Right atrium auricular region (tissue), 2 donors: ENCODE results near the gene RAB11FIP2. TPM values are rescaled to one million over a fixed set of nuclear protein-coding genes. Genes with fewer than 3 reads are reported as not detected.

Experiments
- DNase-seq: peaks from one replicate; pipeline ENCODE4 v3.0.0-alpha.2; 2019; ENCODE audit warnings: low spot score
- H3K27ac ChIP-seq, 2 donors: fragments of 200-600 bp; sonication (generic); 1 replicate in 1 of 2; 2 replicates in 1 of 2; pipeline ENCODE4 v1.5.1; 2016 to 2019
- H3K27me3 ChIP-seq, 2 donors: fragments of 200-600 bp; sonication (generic); one replicate each; pipeline versions ENCODE4 v1.5.1 to v1.6.0; 2017 to 2019
- H3K36me3 ChIP-seq: fragments of 200-600 bp; sonication (generic); one replicate; pipeline ENCODE4 v1.5.1; 2016
- H3K4me1 ChIP-seq, 2 donors: fragments of 200-600 bp; sonication (generic); one replicate each; pipeline versions ENCODE4 v1.5.1 to v1.6.0; 2017 to 2019
- H3K4me3 ChIP-seq, 2 donors: fragments of 200-600 bp; sonication (generic); 1 replicate in 1 of 2; 2 replicates in 1 of 2; pipeline ENCODE4 v1.5.1; 2017 to 2019; ENCODE audit warnings: mild to moderate bottlenecking in 1 of 2, moderate library complexity in 1 of 2
- H3K9me3 ChIP-seq, 2 donors: fragments of 200-600 bp; sonication (generic); one replicate each; pipeline ENCODE4 v1.5.1; 2019
- CTCF ChIP-seq, 2 donors: fragments of 200-600 bp; sonication (generic); IDR thresholded peaks; one replicate each; pipeline ENCODE4 v1.5.1; 2019; ENCODE audit warnings: antibody characterized with exemption in 2 of 2
- total RNA-seq, 2 donors: library from RNA; depleted of rRNA; stranded (reverse); fragments of >200 nt; gene quantifications; one replicate each; pipeline ENCODE4 v1.1.0, GENCODE V29; 2016

RAB11FIP2 gene
- total RNA-seq, 2 donors from 2014 or later, result 13.2 to 13.4 TPM

- no peaks in the 10 kb centered on the region for H3K36me3 ChIP-seq
- no peak for TF ChIP-seq CTCF (IDR thresholded peaks at IDR 0.05)
- H3K4me3 ChIP-seq, result no peak overlapping the region
- no peak for DNase-seq
- no peak overlapping the region for H3K27ac ChIP-seq
- no peaks in the 10 kb centered on the region for H3K27me3 ChIP-seq
- no peaks in the 10 kb centered on the region for H3K4me1 ChIP-seq
- H3K9me3 ChIP-seq, result no peaks in the 10 kb centered on the region
Measured at GRCh38 chr10:117965984-117966383, 80.8 kb downstream of the RAB11FIP2 start.

GRCh38 chr10:117964536-117964935, 82.2 kb downstream of the RAB11FIP2 start:
- Histone ChIP-seq H3K36me3 (no peaks in the 10 kb centered on the region), H3K9me3 (no peaks in the 10 kb centered on the region), H3K27me3 (no peaks in the 10 kb centered on the region), H3K27ac (no peak overlapping the region), H3K4me3 (no peak overlapping the region), H3K4me1 (no peaks in the 10 kb centered on the region)
- DNase-seq, result no peak
- no peak for TF ChIP-seq CTCF (IDR thresholded peaks at IDR 0.05)

- TF ChIP-seq CTCF (IDR thresholded peaks at IDR 0.05), result no peak
- Histone ChIP-seq H3K4me3 (no peak overlapping the region), H3K4me1 (no peaks in the 10 kb centered on the region), H3K27ac (no peak overlapping the region), H3K9me3 (no peaks in the 10 kb centered on the region), H3K27me3 (no peaks in the 10 kb centered on the region), H3K36me3 (no peaks in the 10 kb centered on the region)
- no peak for DNase-seq
Measured at GRCh38 chr10:117960345-117960935, 86.3 kb downstream of the RAB11FIP2 start.

GRCh38 chr10:117956972-117957371, 89.8 kb downstream of the RAB11FIP2 start:
- DNase-seq, result no peak
- TF ChIP-seq CTCF (IDR thresholded peaks at IDR 0.05), result no peak
- Histone ChIP-seq H3K4me3 (no peak overlapping the region), H3K27me3 (no peaks in the 10 kb centered on the region), H3K27ac (no peak overlapping the region), H3K4me1 (no peaks in the 10 kb centered on the region), H3K9me3 (no peaks in the 10 kb centered on the region), H3K36me3 (no peaks in the 10 kb centered on the region)

DNA sequence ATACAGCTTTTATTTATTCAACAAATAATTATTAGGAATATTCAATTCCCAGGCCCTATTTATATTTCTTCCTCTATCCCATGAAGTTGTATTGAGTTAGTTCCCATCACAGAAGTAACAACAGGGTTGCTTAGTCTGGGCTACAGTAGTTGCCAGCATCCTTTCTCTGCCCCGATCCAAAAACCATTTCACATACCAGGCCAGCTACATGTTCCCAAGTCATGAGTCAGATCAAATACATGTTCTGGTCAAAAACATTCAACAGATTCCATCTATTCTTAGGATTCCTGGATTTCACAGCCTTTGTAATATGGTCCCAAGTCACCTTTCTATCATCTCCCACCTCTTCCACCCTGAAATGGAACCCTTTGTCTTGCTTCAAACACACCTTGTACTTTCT, 91.6 kb downstream of the RAB11FIP2 start:
- Histone ChIP-seq H3K4me3 (no peak overlapping the region), H3K9me3 (no peaks in the 10 kb centered on the region), H3K27ac (no peak overlapping the region), H3K36me3 (no peaks in the 10 kb centered on the region), H3K27me3 (no peaks in the 10 kb centered on the region), H3K4me1 (no peaks in the 10 kb centered on the region)
- no peak for DNase-seq
- no peak for TF ChIP-seq CTCF (IDR thresholded peaks at IDR 0.05)
